ENCODE measurements around the gene GNAL.
"Not testable (repeated sequence)": the region's sequence is repeated elsewhere in the genome, so short reads cannot be mapped to it uniquely, and the experiment has no call there.

GNAL gene

DNA sequence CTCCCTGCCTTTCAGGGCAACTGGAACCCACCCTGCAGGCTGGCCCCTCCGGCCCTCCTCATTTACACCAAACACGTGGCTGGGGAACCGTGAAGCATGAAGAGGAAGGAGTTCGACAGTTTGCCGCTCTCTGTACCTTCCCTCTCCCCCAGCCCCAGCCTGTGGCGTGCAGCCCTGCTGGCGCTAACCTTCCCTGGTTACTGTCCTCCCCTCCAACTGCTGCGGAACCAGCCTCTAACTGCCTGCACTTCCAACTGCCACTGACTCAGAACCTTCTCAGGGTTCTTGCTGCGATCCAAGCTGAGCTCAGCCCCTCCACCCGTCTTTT lies 19.2 kb upstream of the GNAL start:
- no peak for DNase-seq

- DNase-seq, result no peak
These were observed 17.9 kb upstream of the GNAL start for GRCh38 chr18:11671156-11671555.

- DNase-seq, result no peak
These were observed 16.9 kb upstream of the GNAL start for GRCh38 chr18:11672198-11672597.

DNA sequence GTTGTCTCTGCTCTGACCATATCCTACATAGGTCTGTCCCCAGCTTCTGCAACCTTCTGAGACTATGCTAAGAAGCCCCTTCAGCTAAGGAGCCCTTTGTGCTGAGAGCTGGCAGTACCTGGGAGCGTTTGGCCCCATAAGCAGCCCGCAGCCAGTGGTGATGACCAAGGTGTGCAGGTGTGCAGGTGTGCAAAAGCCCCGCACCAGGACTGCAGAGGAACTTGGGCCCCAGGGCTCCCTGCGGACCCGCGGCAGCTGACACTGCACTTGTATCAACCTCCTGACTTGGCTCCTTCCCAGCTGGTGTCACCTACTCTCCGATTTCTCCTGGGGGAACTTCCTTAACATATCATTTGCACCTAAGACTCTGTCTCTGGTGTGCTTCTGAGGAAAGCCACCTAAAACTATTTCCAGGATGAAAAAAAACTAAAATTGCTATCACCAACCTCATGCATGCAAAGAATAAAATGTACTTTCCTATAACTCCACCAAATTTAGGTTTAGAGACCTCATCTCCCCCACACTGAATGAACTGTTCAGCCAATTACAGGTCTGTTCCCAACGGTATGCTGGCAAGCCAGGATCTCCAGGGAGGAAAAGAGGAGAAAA lies 16.1 kb upstream of the GNAL start:
- DNase-seq, result no peak

- DNase-seq, result no peak
These were observed 15.5 kb upstream of the GNAL start for GRCh38 chr18:11673560-11673959.

DNA sequence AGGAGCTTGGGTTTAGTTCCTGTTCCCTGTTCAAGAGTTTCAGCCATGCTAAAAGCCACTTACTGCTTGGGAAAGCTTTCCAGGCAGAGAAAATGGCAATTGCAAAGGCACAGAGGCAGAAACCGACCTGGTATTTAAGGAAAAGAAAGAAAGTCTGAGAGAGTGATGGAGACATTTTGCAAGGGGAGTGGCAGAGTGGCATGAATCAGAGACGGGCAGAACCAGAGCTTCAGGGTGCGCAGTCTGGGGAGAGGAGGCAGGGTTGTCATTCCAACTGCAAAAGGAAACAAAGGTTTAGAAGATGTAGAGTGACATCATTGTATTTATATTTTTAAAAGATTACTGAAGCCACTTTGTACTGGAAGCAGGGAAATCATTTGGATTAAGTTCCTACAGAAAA lies 14.9 kb upstream of the GNAL start:
- no peak for DNase-seq

GRCh38 chr18:11676386-11676785 lies 12.7 kb upstream of the GNAL start:
- DNase-seq, result no peak

DNA sequence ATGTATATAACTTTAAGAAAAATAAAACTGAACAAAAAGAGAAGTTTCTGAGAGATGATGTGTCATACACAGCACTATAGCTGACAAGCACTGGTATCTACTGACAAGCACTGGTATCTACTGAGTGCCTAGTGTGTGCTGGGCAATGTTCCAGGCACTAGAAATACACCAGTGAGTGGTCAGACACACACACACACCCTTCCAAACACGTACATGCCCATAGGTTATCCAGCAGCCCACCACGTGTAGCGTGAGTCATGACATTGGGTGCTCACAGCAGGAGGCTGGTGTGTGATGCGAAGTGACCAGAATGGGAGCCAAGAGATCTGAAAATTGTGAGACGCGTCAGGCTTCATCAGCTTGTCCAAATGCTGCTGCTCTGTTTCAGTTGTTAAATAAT lies 12.2 kb upstream of the GNAL start:
- DNase-seq, result no peak

- DNase-seq, result no peak
These were observed 10.9 kb upstream of the GNAL start for GRCh38 chr18:11678211-11678610.

GRCh38 chr18:11689669-11690565 lies 853 bp downstream of the GNAL start:
- no peak for DNase-seq

DNA sequence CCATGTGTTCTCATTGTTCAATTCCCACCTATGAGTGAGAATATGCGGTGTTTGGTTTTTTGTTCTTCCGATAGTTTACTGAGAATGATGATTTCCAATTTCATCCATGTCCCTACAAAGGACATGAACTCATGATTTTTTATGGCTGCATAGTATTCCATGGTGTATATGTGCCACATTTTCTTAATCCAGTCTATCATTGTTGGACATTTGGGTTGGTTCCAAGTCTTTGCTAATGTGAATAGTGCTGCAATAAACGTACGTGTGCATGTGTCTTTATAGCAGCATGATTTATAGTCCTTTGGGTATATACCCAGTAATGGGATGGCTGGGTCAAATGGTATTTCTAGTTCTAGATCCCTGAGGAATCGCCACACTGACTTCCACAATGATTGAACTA lies 1.6 kb downstream of the GNAL start:
- DNase-seq, result not testable (repeated sequence)

GRCh38 chr18:11695736-11696135 lies 6.7 kb downstream of the GNAL start:
- DNase-seq, result no peak

- no peak for DNase-seq
These were observed 7.4 kb downstream of the GNAL start for GRCh38 chr18:11696451-11696850.

- DNase-seq, result no peak
These were observed 11.8 kb downstream of the GNAL start for GRCh38 chr18:11700876-11701275.

- no peak for DNase-seq
These were observed 21.5 kb downstream of the GNAL start for GRCh38 chr18:11710578-11710977.

DNA sequence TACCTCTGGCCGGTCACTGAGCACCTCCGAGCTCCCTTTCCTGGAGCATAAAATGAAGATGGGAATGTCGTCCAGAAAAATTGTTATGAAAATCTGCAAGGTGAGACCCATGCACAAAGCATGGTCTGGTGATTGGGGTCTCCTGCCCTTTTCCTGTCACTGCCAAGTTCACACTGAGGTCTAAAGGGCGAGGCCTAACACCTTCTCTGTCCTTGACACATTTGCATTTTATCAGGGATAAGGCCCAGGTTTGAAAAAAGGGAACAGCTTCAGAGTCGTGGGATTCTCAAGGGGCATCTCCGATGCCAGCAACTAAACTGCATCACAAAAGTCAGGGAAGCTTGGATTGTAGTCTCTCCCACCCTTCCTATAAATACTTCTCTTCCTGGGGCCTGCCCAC lies 24.7 kb downstream of the GNAL start:
- DNase-seq, result no peak

- no peak for DNase-seq
These were observed 25.3 kb downstream of the GNAL start for GRCh38 chr18:11714244-11714918.

GRCh38 chr18:11716767-11717315 lies 27.8 kb downstream of the GNAL start:
- not testable (repeated sequence) for DNase-seq

- DNase-seq, result no peak
These were observed 30.0 kb downstream of the GNAL start for GRCh38 chr18:11719050-11719449.

DNA sequence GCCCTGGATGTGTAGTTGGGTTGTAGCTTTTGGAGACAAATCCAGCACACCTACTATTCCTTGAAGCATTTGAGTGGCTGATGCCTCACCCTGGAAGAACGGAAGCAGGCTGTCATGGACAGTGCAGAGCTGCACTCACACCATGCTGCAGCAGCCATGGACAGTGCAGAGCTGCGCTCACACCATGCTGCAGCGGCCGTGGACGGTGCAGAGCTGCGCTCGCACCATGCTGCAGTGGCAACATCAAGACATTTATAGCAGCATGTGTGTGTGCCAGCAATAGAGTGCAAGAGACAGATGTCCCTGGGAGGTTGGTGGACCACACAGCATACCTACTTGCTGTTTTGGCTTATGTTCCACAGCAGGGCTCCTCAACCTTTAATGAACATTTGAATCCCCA lies 30.6 kb downstream of the GNAL start:
- no peak for DNase-seq

GRCh38 chr18:11721720-11722119 lies 32.7 kb downstream of the GNAL start:
- DNase-seq, result no peak

GRCh38 chr18:11724781-11725180 lies 35.7 kb downstream of the GNAL start:
- DNase-seq, result no peak

GRCh38 chr18:11726556-11726955 lies 37.5 kb downstream of the GNAL start:
- DNase-seq, result no peak

DNA sequence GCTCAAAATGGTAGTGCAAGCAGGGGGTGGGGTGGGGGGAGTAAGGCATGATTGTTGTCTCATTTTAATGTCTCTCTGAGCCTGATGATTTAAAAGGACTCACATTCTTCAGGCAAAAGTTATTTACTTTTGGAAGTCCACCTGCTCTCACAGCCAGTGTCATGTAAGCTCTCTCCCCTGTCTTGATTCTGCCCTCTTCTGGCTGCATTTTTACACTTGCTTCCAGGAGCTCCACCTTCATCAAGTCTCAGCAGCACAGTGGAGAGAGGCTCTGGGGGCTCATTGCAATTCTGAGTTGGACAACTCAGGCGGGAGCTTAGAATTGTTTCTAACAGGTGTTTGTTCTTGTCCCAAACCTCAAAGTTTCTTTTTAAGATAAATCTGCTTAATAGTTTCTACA lies 39.2 kb downstream of the GNAL start:
- DNase-seq, result no peak
